DOHH2 (cell line): ENCODE measurements around the gene MIPOL1.
"Not testable (repeated sequence)": the region's sequence is repeated elsewhere in the genome, so short reads cannot be mapped to it uniquely, and the experiment has no call there.

Source experiments
- H3F3A ChIP-seq: fragments of 200-600 bp; sonication (generic), shearing (Covaris generic); 2 replicates; pipeline ENCODE4 v1.6.0; 2016; ENCODE audit warnings: antibody characterized with exemption, mild to moderate bottlenecking; ENCODE audit not compliant: control insufficient read depth, insufficient read depth
- H3K27ac ChIP-seq: fragments of 200-600 bp; sonication (generic); 2 replicates; pipeline ENCODE4 v1.5.1; 2014; ENCODE audit warnings: low read depth, mild to moderate bottlenecking, low read length, moderate library complexity
- H3K27me3 ChIP-seq: fragments of 200-600 bp; sonication (generic); 2 replicates; pipeline ENCODE4 v1.6.1; 2014; ENCODE audit warnings: mild to moderate bottlenecking, low read length, mixed read lengths; ENCODE audit not compliant: control insufficient read depth
- H3K36me3 ChIP-seq: fragments of 200-600 bp; sonication (generic); 2 replicates; pipeline ENCODE4 v1.6.1; 2014; ENCODE audit warnings: mild to moderate bottlenecking, low read length, moderate library complexity, mixed read lengths; ENCODE audit not compliant: control insufficient read depth
- H3K4me1 ChIP-seq: fragments of 200-600 bp; sonication (generic); 2 replicates; pipeline ENCODE4 v1.6.1; 2014; ENCODE audit warnings: mild to moderate bottlenecking, low read length, mixed read lengths; ENCODE audit not compliant: control insufficient read depth
- H3K4me2 ChIP-seq: fragments of 200-600 bp; sonication (generic); 2 replicates; pipeline ENCODE4 v1.6.0; 2014; ENCODE audit warnings: mild to moderate bottlenecking, low read length, moderate library complexity
- H3K4me3 ChIP-seq: fragments of 200-600 bp; sonication (generic); 2 replicates; pipeline ENCODE4 v1.5.1; 2014; ENCODE audit warnings: mild to moderate bottlenecking, low read length, mixed read lengths
- H3K79me2 ChIP-seq: fragments of 200-600 bp; sonication (generic); 2 replicates; pipeline ENCODE4 v1.6.1; 2014; ENCODE audit warnings: mild to moderate bottlenecking, low read length, mixed read lengths; ENCODE audit not compliant: control insufficient read depth
- H3K9me2 ChIP-seq: fragments of 200-600 bp; sonication (generic); replicated peaks from 2 replicates; pipeline ENCODE4 v1.6.1; 2014; ENCODE audit warnings: mild to moderate bottlenecking, low read length, mixed read lengths; ENCODE audit not compliant: control insufficient read depth
- H3K9me3 ChIP-seq: fragments of 200-600 bp; sonication (generic); 2 replicates; pipeline ENCODE4 v1.6.1; 2014; ENCODE audit warnings: antibody characterized with exemption, low read length, mixed read lengths; ENCODE audit not compliant: control insufficient read depth, insufficient read depth
- H4K20me1 ChIP-seq: fragments of 200-600 bp; sonication (generic); 2 replicates; pipeline ENCODE4 v1.6.0; 2014; ENCODE audit warnings: low read depth, mild to moderate bottlenecking, antibody characterized with exemption, low read length, moderate library complexity; ENCODE audit not compliant: control insufficient read depth, insufficient read depth
- CTCF ChIP-seq: fragments of 200-600 bp; sonication (generic); IDR thresholded peaks from one replicate; pipeline ENCODE4 v1.5.1; 2014; ENCODE audit warnings: antibody characterized with exemption, mild to moderate bottlenecking, low read depth, low read length; ENCODE audit not compliant: poor library complexity, severe bottlenecking
- EZH2phosphoT487 ChIP-seq: fragments of 200-600 bp; sonication (generic); IDR thresholded peaks from 2 replicates; pipeline ENCODE4 v1.6.1; 2017; ENCODE audit warnings: borderline replicate concordance, mild to moderate bottlenecking, antibody characterized with exemption, low read length, moderate library complexity, mixed read lengths

The MIPOL1 gene

GRCh38 chr14:37185670-37186069 is 12.1 kb upstream of the MIPOL1 start:
- no peaks in the 10 kb centered on the region for H3K79me2 ChIP-seq
- H4K20me1 ChIP-seq: no peaks in the 10 kb centered on the region
- H3K4me2 ChIP-seq: no peak overlapping the region
- H3K27ac ChIP-seq: no peak overlapping the region
- TF ChIP-seq CTCF: no peak
- TF ChIP-seq EZH2phosphoT487: no peak
- H3K36me3 ChIP-seq: no peaks in the 10 kb centered on the region
- no peaks in the 10 kb centered on the region for H3K27me3 ChIP-seq
- H3F3A ChIP-seq: no peaks in the 10 kb centered on the region
- H3K4me1 ChIP-seq: no peaks in the 10 kb centered on the region
- H3K4me3 ChIP-seq: no peak overlapping the region
- no peaks in the 10 kb centered on the region for H3K9me2 ChIP-seq
- peaks cover 3% of the 10 kb centered on the region; the same call in 1 of the 2 replicates for H3K9me3 ChIP-seq

GRCh38 chr14:37186865-37187264 is 10.9 kb upstream of the MIPOL1 start:
- Histone ChIP-seq H3K4me1 (no peaks in the 10 kb centered on the region), H3K36me3 (no peaks in the 10 kb centered on the region), H3F3A (no peaks in the 10 kb centered on the region), H3K9me3 (peaks cover 3% of the 10 kb centered on the region; the same call in 1 of the 2 replicates), H3K9me2 (no peaks in the 10 kb centered on the region), H3K27me3 (no peaks in the 10 kb centered on the region), H3K4me2 (no peak overlapping the region), H3K79me2 (no peaks in the 10 kb centered on the region), H3K27ac (no peak overlapping the region), H4K20me1 (no peaks in the 10 kb centered on the region), H3K4me3 (no peak overlapping the region)
- TF ChIP-seq CTCF (no peak), EZH2phosphoT487 (no peak)

- Histone ChIP-seq H3K27me3 (no peaks in the 10 kb centered on the region), H3K4me3 (no peak overlapping the region), H4K20me1 (no peaks in the 10 kb centered on the region), H3K36me3 (no peaks in the 10 kb centered on the region), H3F3A (no peaks in the 10 kb centered on the region), H3K79me2 (no peaks in the 10 kb centered on the region), H3K27ac (no peak overlapping the region), H3K4me1 (no peaks in the 10 kb centered on the region), H3K9me2 (no peaks in the 10 kb centered on the region), H3K9me3 (no peaks in the 10 kb centered on the region), H3K4me2 (no peak overlapping the region)
- TF ChIP-seq EZH2phosphoT487: no peak
- no peak for TF ChIP-seq CTCF
Observed at GRCh38 chr14:37187294-37187693, 10.4 kb upstream of the MIPOL1 start.

GRCh38 chr14:37187840-37188577 is 9.7 kb upstream of the MIPOL1 start:
- H3K4me2 ChIP-seq, H3K9me3 ChIP-seq, H3K79me2 ChIP-seq: not testable (repeated sequence)

GRCh38 chr14:37189733-37190132 is 8.0 kb upstream of the MIPOL1 start:
- not testable (repeated sequence) for H3F3A ChIP-seq, H3K4me1 ChIP-seq, H3K4me3 ChIP-seq, H3K9me2 ChIP-seq, H3K4me2 ChIP-seq, H3K27ac ChIP-seq, H3K27me3 ChIP-seq, H4K20me1 ChIP-seq, H3K9me3 ChIP-seq, H3K36me3 ChIP-seq, H3K79me2 ChIP-seq

More at GRCh38 chr14:37187840-37188577, 9.7 kb upstream of the MIPOL1 start:
- H3K36me3 ChIP-seq, H3K27me3 ChIP-seq, H3K4me1 ChIP-seq, H4K20me1 ChIP-seq, H3K27ac ChIP-seq, H3K9me2 ChIP-seq, H3F3A ChIP-seq, H3K4me3 ChIP-seq: not testable (repeated sequence)
